ENCODE results near the gene EFCAB12.

The EFCAB12 gene

GRCh38 chr3:129442947-129443346 is 14.5 kb upstream of the EFCAB12 start:
- DNase-seq = no peak

- DNase-seq = no peak
Measured at GRCh38 chr3:129442486-129442885, 14.1 kb upstream of the EFCAB12 start.

GRCh38 chr3:129441782-129442181 is 13.3 kb upstream of the EFCAB12 start:
- DNase-seq = no peak

GRCh38 chr3:129441215-129441614 is 12.8 kb upstream of the EFCAB12 start:
- DNase-seq = no peak

GRCh38 chr3:129440618-129441190 is 12.3 kb upstream of the EFCAB12 start:
- no peak for DNase-seq

- peak; percentile 98 for DNase-seq
Measured at GRCh38 chr3:129439817-129440617, 11.6 kb upstream of the EFCAB12 start, which contains the start of the genes IFT122 and MBD4. IFT122 (plus strand) TSS chr3:129440224; CDS start chr3:129440331, 107 bp downstream. MBD4 (minus strand) TSS chr3:129439948; CDS start chr3:129439833, 115 bp downstream.

- DNase-seq = peak; percentile 15
Measured at GRCh38 chr3:129439226-129439816, 10.9 kb upstream of the EFCAB12 start.

- no peak for DNase-seq
Measured at GRCh38 chr3:129435367-129435766, 6.9 kb upstream of the EFCAB12 start.

- DNase-seq = no peak
Measured at GRCh38 chr3:129434140-129434539, 5.7 kb upstream of the EFCAB12 start.

- no peak for DNase-seq
Measured at GRCh38 chr3:129433565-129433964, 5.1 kb upstream of the EFCAB12 start.

GRCh38 chr3:129432671-129433070 is 4.2 kb upstream of the EFCAB12 start:
- no peak for DNase-seq

- no peak for DNase-seq
Measured at GRCh38 chr3:129432036-129432435, 3.6 kb upstream of the EFCAB12 start.

GRCh38 chr3:129429602-129430001 is 1.2 kb upstream of the EFCAB12 start:
- DNase-seq = no peak

- DNase-seq = no peak
Measured at GRCh38 chr3:129429080-129429451, 630 bp upstream of the EFCAB12 start.

GRCh38 chr3:129428007-129428375 is 445 bp downstream of the EFCAB12 start:
- DNase-seq = no peak

GRCh38 chr3:129425619-129426018 is 2.8 kb downstream of the EFCAB12 start:
- DNase-seq = no peak

- no peak for DNase-seq
Measured at GRCh38 chr3:129425213-129425612, 3.2 kb downstream of the EFCAB12 start.

- no peak for DNase-seq
Measured at GRCh38 chr3:129424185-129424841, 4.1 kb downstream of the EFCAB12 start.

- no peak for DNase-seq
Measured at GRCh38 chr3:129422897-129423296, 5.5 kb downstream of the EFCAB12 start.

- DNase-seq = no peak
Measured at GRCh38 chr3:129421988-129422745, 6.3 kb downstream of the EFCAB12 start.

- DNase-seq = no peak
Measured at GRCh38 chr3:129421236-129421883, 7.1 kb downstream of the EFCAB12 start.

GRCh38 chr3:129419476-129419875 is 9.0 kb downstream of the EFCAB12 start:
- DNase-seq = no peak
